HEK293 (cell line): ENCODE measurements around the gene CYTIP.

Experiments
- CTCF ChIA-PET: fragments of 350-600 bp; formaldehyde crosslinking; extraction: SDS; loops from one replicate; lab custom pipeline; 2021; ENCODE audit warnings: antibody characterized with exemption; lab: Yijun Ruan, JAX
- POLR2A ChIA-PET: fragments of 300-600 bp; formaldehyde crosslinking; extraction: SDS; loops from one replicate; lab custom pipeline; 2020; ENCODE audit warnings: antibody characterized with exemption, inconsistent platforms; lab: Yijun Ruan, JAX
- H3K27ac ChIP-seq: fragments of 200-500 bp; sonication (Bioruptor generic); 2 replicates; pipeline ENCODE4 v1.5.1; 2014; ENCODE audit warnings: low read depth, low read length, control low read depth, inconsistent platforms; ENCODE audit errors: extremely low read depth
- H3K36me3 ChIP-seq, 2 experiments: fragments of 200-500 bp in 1 of 2; sonication (Bioruptor generic) in 1 of 2; 1 replicate in 1 of 2; 2 replicates in 1 of 2; pipeline ENCODE4 v1.5.1; 2014 to 2017; ENCODE audit warnings: inconsistent platforms in 2 of 2, low read length in 2 of 2; ENCODE audit not compliant: control insufficient read depth in 2 of 2, insufficient read depth in 1 of 2
- H3K4me1 ChIP-seq: fragments of 200-500 bp; sonication (Bioruptor generic); 2 replicates; pipeline ENCODE4 v1.5.1; 2014; ENCODE audit warnings: mild to moderate bottlenecking, low read length, inconsistent platforms; ENCODE audit not compliant: control insufficient read depth, insufficient read depth
- H3K4me3 ChIP-seq: 2 replicates; pipeline ENCODE4 v1.5.1; 2011; ENCODE audit warnings: low read depth, mild to moderate bottlenecking, control low read depth, low read length, moderate library complexity
- H3K9me3 ChIP-seq: fragments of 200-500 bp; sonication (Bioruptor generic); 2 replicates; pipeline ENCODE4 v1.5.1; 2014; ENCODE audit warnings: low read depth, low read length, inconsistent platforms; ENCODE audit not compliant: control insufficient read depth, insufficient read depth
- EGR2 ChIP-seq: fragments of 450-650 bp; formaldehyde crosslinking; IDR thresholded peaks from 2 replicates; pipeline ENCODE4 v1.5.1; 2016; ENCODE audit warnings: low read depth, missing biosample characterization, missing genetic modification characterization
- GLI2 ChIP-seq: fragments of 450-650 bp; formaldehyde crosslinking; IDR thresholded peaks from 2 replicates; pipeline ENCODE4; 2017; ENCODE audit warnings: missing biosample characterization, missing genetic modification characterization, low read depth, borderline replicate concordance
- GLIS1 ChIP-seq: fragments of 450-650 bp; formaldehyde crosslinking; IDR thresholded peaks from 2 replicates; pipeline ENCODE4 v1.5.1; 2016; ENCODE audit warnings: missing biosample characterization, missing genetic modification characterization
- KLF9 ChIP-seq: fragments of 450-650 bp; formaldehyde crosslinking; IDR thresholded peaks from 2 replicates; pipeline ENCODE4 v1.5.1; 2016; ENCODE audit warnings: missing biosample characterization, missing genetic modification characterization, low read depth
- PRDM1 ChIP-seq: fragments of 450-650 bp; formaldehyde crosslinking; IDR thresholded peaks from 2 replicates; pipeline ENCODE4; 2016; ENCODE audit warnings: missing biosample characterization, missing genetic modification characterization
- SCRT1 ChIP-seq: fragments of 450-650 bp; formaldehyde crosslinking; IDR thresholded peaks from 2 replicates; pipeline ENCODE4 v1.5.1; 2016; ENCODE audit warnings: missing biosample characterization, missing genetic modification characterization, borderline replicate concordance
- WT1 ChIP-seq: fragments of 450-650 bp; formaldehyde crosslinking; IDR thresholded peaks from 2 replicates; pipeline ENCODE4 v1.5.1; 2016; ENCODE audit warnings: missing biosample characterization, missing genetic modification characterization
- ZNF133 ChIP-seq: fragments of 450-650 bp; formaldehyde crosslinking; IDR thresholded peaks from 2 replicates; pipeline ENCODE4 v1.5.1; 2016; ENCODE audit warnings: missing biosample characterization, missing genetic modification characterization
- ZNF146 ChIP-seq: fragments of 450-650 bp; formaldehyde crosslinking; IDR thresholded peaks from 2 replicates; pipeline ENCODE4 v1.5.1; 2016; ENCODE audit warnings: missing biosample characterization, missing genetic modification characterization
- ZNF157 ChIP-seq: fragments of 450-650 bp; formaldehyde crosslinking; IDR thresholded peaks from 2 replicates; pipeline ENCODE4 v1.5.1; 2016; ENCODE audit warnings: missing biosample characterization, missing genetic modification characterization
- ZNF221 ChIP-seq: fragments of 450-650 bp; formaldehyde crosslinking; IDR thresholded peaks from 2 replicates; pipeline ENCODE4 v1.5.1; 2017; ENCODE audit warnings: missing biosample characterization, missing genetic modification characterization, borderline replicate concordance
- ZNF266 ChIP-seq: fragments of 450-650 bp; formaldehyde crosslinking; IDR thresholded peaks from 2 replicates; pipeline ENCODE4 v1.5.1; 2016; ENCODE audit warnings: missing biosample characterization, missing genetic modification characterization, low read depth
- ZNF311 ChIP-seq: fragments of 450-650 bp; formaldehyde crosslinking; IDR thresholded peaks from 2 replicates; pipeline ENCODE4 v1.5.1; 2017; ENCODE audit warnings: missing biosample characterization, missing genetic modification characterization, borderline replicate concordance
- ZNF514 ChIP-seq: fragments of 450-650 bp; formaldehyde crosslinking; IDR thresholded peaks from 2 replicates; pipeline ENCODE4 v1.5.1; 2016; ENCODE audit warnings: missing biosample characterization, missing genetic modification characterization
- ZNF521 ChIP-seq: fragments of 450-650 bp; formaldehyde crosslinking; IDR thresholded peaks from 2 replicates; pipeline ENCODE4 v1.5.1; 2017; ENCODE audit warnings: missing biosample characterization, mild to moderate bottlenecking, missing genetic modification characterization
- ZNF548 ChIP-seq: fragments of 450-650 bp; formaldehyde crosslinking; IDR thresholded peaks from 2 replicates; pipeline ENCODE4 v1.5.1; 2016; ENCODE audit warnings: missing biosample characterization, missing genetic modification characterization
- ZNF610 ChIP-seq: fragments of 450-650 bp; formaldehyde crosslinking; IDR thresholded peaks from 2 replicates; pipeline ENCODE4 v1.5.1; 2016; ENCODE audit warnings: missing biosample characterization, missing genetic modification characterization, borderline replicate concordance
- ZNF629 ChIP-seq: fragments of 450-650 bp; formaldehyde crosslinking; IDR thresholded peaks from 2 replicates; pipeline ENCODE4 v1.5.1; 2017; ENCODE audit warnings: missing biosample characterization, missing genetic modification characterization
- ZNF658 ChIP-seq: fragments of 450-650 bp; formaldehyde crosslinking; IDR thresholded peaks from 2 replicates; pipeline ENCODE4; 2016; ENCODE audit warnings: missing biosample characterization, missing genetic modification characterization
- ZNF776 ChIP-seq: fragments of 450-650 bp; formaldehyde crosslinking; IDR thresholded peaks from 2 replicates; pipeline ENCODE4 v1.5.0; 2017; ENCODE audit warnings: missing biosample characterization, missing genetic modification characterization, borderline replicate concordance
- ZNF792 ChIP-seq: fragments of 450-650 bp; formaldehyde crosslinking; IDR thresholded peaks from 2 replicates; pipeline ENCODE4 v1.5.1; 2016; ENCODE audit warnings: missing biosample characterization, missing genetic modification characterization
- ZSCAN16 ChIP-seq: fragments of 450-650 bp; formaldehyde crosslinking; IDR thresholded peaks from 2 replicates; pipeline ENCODE4 v1.5.1; 2016; ENCODE audit warnings: missing biosample characterization, missing genetic modification characterization
- TF ChIP-seq, protein P1 (sequence below): fragments of 450-650 bp; formaldehyde crosslinking; conservative IDR thresholded peaks from 2 replicates; pipeline ENCODE4 v1.5.1; 2016; ENCODE audit warnings: low read depth, missing biosample characterization, missing genetic modification characterization
- TF ChIP-seq, protein P2 (sequence below): fragments of 450-650 bp; formaldehyde crosslinking; IDR thresholded peaks from 2 replicates; pipeline ENCODE4 v1.5.1; 2016; ENCODE audit warnings: missing biosample characterization, missing genetic modification characterization
- TF ChIP-seq, protein P3 (sequence below): fragments of 450-650 bp; formaldehyde crosslinking; IDR thresholded peaks from 2 replicates; pipeline ENCODE4 v1.5.1; 2017; ENCODE audit warnings: missing biosample characterization, missing genetic modification characterization
- TF ChIP-seq, protein P4 (sequence below): fragments of 450-650 bp; formaldehyde crosslinking; IDR thresholded peaks from 2 replicates; pipeline ENCODE4 v1.5.1; 2016; ENCODE audit warnings: missing biosample characterization, missing genetic modification characterization
- TF ChIP-seq, protein P5 (sequence below): fragments of 450-650 bp; IDR thresholded peaks from 2 replicates; pipeline ENCODE4 v1.5.1; 2018; ENCODE audit warnings: missing biosample characterization, missing genetic modification characterization

CYTIP gene

DNA sequence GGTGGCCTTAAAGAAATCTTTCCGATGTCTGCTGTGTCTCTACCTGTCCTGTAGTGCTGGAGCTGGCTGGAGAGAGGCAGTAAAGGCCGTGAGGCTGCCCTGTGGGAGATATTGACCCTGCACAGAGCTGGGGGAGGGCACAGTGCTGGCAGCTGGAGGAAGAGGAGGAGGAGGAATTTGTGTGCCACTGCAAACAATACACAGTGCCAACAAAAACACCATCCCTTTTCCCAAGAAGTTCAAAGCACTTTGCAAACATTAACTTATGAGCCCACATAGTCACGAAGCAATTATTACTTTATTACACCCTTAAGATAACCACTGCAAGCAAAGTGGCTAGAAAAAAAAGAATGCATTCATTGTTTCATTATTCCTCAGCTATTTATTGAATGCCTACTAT, 45.0 kb upstream of the CYTIP start (continued):
- TF ChIP-seq ZNF776, result no peak
- no peak for TF ChIP-seq ZNF521
- TF ChIP-seq GLI2 (tag by site-specific recombination), result no peak
- no peak for TF ChIP-seq ZNF311
- TF ChIP-seq ZNF610 (tag by site-specific recombination), result no peak
- TF ChIP-seq ZNF146, result no peak
- no peak for TF ChIP-seq ZNF514 (tag by site-specific recombination)
- TF ChIP-seq GLIS1 (tag by site-specific recombination), result peak; percentile 39; the same call in 1 of the 2 replicates
- TF ChIP-seq EGR2 (tag by site-specific recombination), result peak; percentile 75
- TF ChIP-seq SCRT1 (tag by site-specific recombination), result no peak
- peak; percentile 71 for TF ChIP-seq WT1 (tag by site-specific recombination)
- TF ChIP-seq PRDM1 (tag by site-specific recombination), result no peak
- TF ChIP-seq, protein P1, sequence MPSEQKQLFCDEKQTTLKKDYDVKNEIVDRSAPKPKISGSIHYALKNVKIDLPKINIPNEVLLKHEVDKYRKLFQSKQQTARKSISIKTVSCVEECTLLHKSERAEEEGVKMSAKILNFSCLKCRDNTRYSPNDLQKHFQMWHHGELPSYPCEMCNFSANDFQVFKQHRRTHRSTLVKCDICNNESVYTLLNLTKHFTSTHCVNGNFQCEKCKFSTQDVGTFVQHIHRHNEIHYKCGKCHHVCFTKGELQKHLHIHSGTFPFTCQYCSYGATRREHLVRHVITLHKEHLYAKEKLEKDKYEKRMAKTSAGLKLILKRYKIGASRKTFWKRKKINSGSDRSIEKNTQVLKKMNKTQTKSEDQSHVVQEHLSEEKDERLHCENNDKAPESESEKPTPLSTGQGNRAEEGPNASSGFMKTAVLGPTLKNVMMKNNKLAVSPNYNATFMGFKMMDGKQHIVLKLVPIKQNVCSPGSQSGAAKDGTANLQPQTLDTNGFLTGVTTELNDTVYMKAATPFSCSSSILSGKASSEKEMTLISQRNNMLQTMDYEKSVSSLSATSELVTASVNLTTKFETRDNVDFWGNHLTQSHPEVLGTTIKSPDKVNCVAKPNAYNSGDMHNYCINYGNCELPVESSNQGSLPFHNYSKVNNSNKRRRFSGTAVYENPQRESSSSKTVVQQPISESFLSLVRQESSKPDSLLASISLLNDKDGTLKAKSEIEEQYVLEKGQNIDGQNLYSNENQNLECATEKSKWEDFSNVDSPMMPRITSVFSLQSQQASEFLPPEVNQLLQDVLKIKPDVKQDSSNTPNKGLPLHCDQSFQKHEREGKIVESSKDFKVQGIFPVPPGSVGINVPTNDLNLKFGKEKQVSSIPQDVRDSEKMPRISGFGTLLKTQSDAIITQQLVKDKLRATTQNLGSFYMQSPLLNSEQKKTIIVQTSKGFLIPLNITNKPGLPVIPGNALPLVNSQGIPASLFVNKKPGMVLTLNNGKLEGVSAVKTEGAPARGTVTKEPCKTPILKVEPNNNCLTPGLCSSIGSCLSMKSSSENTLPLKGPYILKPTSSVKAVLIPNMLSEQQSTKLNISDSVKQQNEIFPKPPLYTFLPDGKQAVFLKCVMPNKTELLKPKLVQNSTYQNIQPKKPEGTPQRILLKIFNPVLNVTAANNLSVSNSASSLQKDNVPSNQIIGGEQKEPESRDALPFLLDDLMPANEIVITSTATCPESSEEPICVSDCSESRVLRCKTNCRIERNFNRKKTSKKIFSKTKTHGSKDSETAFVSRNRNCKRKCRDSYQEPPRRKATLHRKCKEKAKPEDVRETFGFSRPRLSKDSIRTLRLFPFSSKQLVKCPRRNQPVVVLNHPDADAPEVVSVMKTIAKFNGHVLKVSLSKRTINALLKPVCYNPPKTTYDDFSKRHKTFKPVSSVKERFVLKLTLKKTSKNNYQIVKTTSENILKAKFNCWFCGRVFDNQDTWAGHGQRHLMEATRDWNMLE (tag by site-specific recombination), result no peak
- TF ChIP-seq, protein P2, sequence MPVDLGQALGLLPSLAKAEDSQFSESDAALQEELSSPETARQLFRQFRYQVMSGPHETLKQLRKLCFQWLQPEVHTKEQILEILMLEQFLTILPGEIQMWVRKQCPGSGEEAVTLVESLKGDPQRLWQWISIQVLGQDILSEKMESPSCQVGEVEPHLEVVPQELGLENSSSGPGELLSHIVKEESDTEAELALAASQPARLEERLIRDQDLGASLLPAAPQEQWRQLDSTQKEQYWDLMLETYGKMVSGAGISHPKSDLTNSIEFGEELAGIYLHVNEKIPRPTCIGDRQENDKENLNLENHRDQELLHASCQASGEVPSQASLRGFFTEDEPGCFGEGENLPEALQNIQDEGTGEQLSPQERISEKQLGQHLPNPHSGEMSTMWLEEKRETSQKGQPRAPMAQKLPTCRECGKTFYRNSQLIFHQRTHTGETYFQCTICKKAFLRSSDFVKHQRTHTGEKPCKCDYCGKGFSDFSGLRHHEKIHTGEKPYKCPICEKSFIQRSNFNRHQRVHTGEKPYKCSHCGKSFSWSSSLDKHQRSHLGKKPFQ (tag by site-specific recombination), result no peak
- TF ChIP-seq, protein P3, sequence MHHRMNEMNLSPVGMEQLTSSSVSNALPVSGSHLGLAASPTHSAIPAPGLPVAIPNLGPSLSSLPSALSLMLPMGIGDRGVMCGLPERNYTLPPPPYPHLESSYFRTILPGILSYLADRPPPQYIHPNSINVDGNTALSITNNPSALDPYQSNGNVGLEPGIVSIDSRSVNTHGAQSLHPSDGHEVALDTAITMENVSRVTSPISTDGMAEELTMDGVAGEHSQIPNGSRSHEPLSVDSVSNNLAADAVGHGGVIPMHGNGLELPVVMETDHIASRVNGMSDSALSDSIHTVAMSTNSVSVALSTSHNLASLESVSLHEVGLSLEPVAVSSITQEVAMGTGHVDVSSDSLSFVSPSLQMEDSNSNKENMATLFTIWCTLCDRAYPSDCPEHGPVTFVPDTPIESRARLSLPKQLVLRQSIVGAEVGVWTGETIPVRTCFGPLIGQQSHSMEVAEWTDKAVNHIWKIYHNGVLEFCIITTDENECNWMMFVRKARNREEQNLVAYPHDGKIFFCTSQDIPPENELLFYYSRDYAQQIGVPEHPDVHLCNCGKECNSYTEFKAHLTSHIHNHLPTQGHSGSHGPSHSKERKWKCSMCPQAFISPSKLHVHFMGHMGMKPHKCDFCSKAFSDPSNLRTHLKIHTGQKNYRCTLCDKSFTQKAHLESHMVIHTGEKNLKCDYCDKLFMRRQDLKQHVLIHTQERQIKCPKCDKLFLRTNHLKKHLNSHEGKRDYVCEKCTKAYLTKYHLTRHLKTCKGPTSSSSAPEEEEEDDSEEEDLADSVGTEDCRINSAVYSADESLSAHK (tag by site-specific recombination), result no peak

DNA sequence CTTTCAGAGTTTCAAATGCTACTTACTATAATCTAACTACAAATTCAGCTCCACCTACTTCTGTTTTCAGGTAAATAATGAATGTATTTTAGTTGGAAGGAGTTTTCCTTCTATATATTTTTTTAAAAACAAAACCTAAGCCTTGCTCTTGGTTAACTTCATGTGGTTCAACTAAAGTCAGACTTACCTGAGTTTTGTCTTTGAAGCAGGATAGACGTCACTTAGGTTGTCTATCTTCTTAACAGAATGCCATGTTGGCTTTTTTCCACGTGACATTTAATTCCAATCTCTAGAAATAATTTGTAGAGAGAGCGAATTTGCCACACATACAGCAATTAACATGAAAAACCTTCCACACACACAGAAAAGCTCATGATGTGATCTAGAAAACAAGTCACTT, 43.9 kb upstream of the CYTIP start:
- H3K27ac ChIP-seq, result no peak overlapping the region
- ChIA-PET CTCF (interaction anchor here (0.5 to 3.0 kb wide), 4 partner anchors 10 to 523 kb away, joined by 3 to 20 read pairs (median 5); no protein-coding TSS in a partner anchor), POLR2A (no interaction called here)
- H3K36me3 ChIP-seq, result no peaks in the 10 kb centered on the region
- no peak overlapping the region for H3K4me3 ChIP-seq
- H3K9me3 ChIP-seq, result no peaks in the 10 kb centered on the region
- H3K4me1 ChIP-seq, result peaks cover 10% of the 10 kb centered on the region
- no peak for TF ChIP-seq ZSCAN16 (tag by site-specific recombination)
- TF ChIP-seq ZNF658 (tag by site-specific recombination), result no peak
- no peak for TF ChIP-seq ZNF157
- TF ChIP-seq PRDM1 (tag by site-specific recombination), result no peak
- no peak for TF ChIP-seq ZNF266 (tag by site-specific recombination)
- no peak for TF ChIP-seq ZNF548 (tag by site-specific recombination)
- TF ChIP-seq ZNF629 (tag by site-specific recombination), result no peak
- TF ChIP-seq, protein P4, sequence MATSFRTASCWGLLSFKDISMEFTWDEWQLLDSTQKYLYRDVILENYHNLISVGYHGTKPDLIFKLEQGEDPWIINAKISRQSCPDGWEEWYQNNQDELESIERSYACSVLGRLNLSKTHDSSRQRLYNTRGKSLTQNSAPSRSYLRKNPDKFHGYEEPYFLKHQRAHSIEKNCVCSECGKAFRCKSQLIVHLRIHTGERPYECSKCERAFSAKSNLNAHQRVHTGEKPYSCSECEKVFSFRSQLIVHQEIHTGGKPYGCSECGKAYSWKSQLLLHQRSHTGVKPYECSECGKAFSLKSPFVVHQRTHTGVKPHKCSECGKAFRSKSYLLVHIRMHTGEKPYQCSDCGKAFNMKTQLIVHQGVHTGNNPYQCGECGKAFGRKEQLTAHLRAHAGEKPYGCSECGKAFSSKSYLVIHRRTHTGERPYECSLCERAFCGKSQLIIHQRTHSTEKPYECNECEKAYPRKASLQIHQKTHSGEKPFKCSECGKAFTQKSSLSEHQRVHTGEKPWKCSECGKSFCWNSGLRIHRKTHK (tag by site-specific recombination), result no peak
- no peak for TF ChIP-seq ZNF792 (tag by site-specific recombination)
- TF ChIP-seq, protein P5, sequence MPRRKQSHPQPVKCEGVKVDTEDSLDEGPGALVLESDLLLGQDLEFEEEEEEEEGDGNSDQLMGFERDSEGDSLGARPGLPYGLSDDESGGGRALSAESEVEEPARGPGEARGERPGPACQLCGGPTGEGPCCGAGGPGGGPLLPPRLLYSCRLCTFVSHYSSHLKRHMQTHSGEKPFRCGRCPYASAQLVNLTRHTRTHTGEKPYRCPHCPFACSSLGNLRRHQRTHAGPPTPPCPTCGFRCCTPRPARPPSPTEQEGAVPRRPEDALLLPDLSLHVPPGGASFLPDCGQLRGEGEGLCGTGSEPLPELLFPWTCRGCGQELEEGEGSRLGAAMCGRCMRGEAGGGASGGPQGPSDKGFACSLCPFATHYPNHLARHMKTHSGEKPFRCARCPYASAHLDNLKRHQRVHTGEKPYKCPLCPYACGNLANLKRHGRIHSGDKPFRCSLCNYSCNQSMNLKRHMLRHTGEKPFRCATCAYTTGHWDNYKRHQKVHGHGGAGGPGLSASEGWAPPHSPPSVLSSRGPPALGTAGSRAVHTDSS (tag by site-specific recombination), result no peak
- no peak for TF ChIP-seq ZNF133
- TF ChIP-seq KLF9 (tag by site-specific recombination), result no peak
- TF ChIP-seq ZNF221 (tag by site-specific recombination), result no peak
